Inferior parietal cortex (tissue), 1 donor: ENCODE results near the gene ANKRD11.
"Not testable (repeated sequence)": the region's sequence is repeated elsewhere in the genome, so short reads cannot be mapped to it uniquely, and the experiment has no call there.

Experiments
- DNase-seq: peaks from one replicate; pipeline ENCODE4 v3.0.0-alpha.2; 2016; ENCODE audit errors: extremely low spot score

The ANKRD11 gene

GRCh38 chr16:89366561-89367537 lies 123.5 kb downstream of the ANKRD11 start:
- DNase-seq = no peak

GRCh38 chr16:89365996-89366395 lies 124.4 kb downstream of the ANKRD11 start:
- no peak for DNase-seq

GRCh38 chr16:89365044-89365467 lies 125.3 kb downstream of the ANKRD11 start:
- DNase-seq = no peak

- DNase-seq = no peak
Observed at GRCh38 chr16:89364606-89365005, 125.8 kb downstream of the ANKRD11 start.

GRCh38 chr16:89363621-89364393 lies 126.6 kb downstream of the ANKRD11 start:
- no peak for DNase-seq

- not testable (repeated sequence) for DNase-seq
Observed at GRCh38 chr16:89362540-89363223, 127.7 kb downstream of the ANKRD11 start.

GRCh38 chr16:89361751-89362539 lies 128.4 kb downstream of the ANKRD11 start:
- DNase-seq = no peak

GRCh38 chr16:89360760-89361435 lies 129.5 kb downstream of the ANKRD11 start:
- DNase-seq = no peak

- DNase-seq = no peak
Observed at GRCh38 chr16:89359264-89360147, 130.9 kb downstream of the ANKRD11 start.

- DNase-seq = no peak
Observed at GRCh38 chr16:89358030-89359005, 132.0 kb downstream of the ANKRD11 start.

GRCh38 chr16:89357055-89357816 lies 133.1 kb downstream of the ANKRD11 start:
- no peak for DNase-seq

GRCh38 chr16:89355686-89356085 lies 134.7 kb downstream of the ANKRD11 start:
- no peak for DNase-seq

GRCh38 chr16:89355007-89355406 lies 135.4 kb downstream of the ANKRD11 start:
- DNase-seq = no peak

- no peak for DNase-seq
Observed at GRCh38 chr16:89354325-89354724, 136.0 kb downstream of the ANKRD11 start.

GRCh38 chr16:89352091-89352681 lies 138.2 kb downstream of the ANKRD11 start:
- no peak for DNase-seq

- DNase-seq = no peak
Observed at GRCh38 chr16:89351645-89352044, 138.7 kb downstream of the ANKRD11 start.

GRCh38 chr16:89350701-89351380 lies 139.5 kb downstream of the ANKRD11 start:
- no peak for DNase-seq
